ENCODE data around the gene KIF18A. TPM values are rescaled to one million over a fixed set of nuclear protein-coding genes. Genes with fewer than 3 reads are reported as not detected.
A peak's percentile ranks its signal among the peaks of the same experiment; 100 is the strongest.

Gene KIF18A
- total RNA-seq: not detected

DNA sequence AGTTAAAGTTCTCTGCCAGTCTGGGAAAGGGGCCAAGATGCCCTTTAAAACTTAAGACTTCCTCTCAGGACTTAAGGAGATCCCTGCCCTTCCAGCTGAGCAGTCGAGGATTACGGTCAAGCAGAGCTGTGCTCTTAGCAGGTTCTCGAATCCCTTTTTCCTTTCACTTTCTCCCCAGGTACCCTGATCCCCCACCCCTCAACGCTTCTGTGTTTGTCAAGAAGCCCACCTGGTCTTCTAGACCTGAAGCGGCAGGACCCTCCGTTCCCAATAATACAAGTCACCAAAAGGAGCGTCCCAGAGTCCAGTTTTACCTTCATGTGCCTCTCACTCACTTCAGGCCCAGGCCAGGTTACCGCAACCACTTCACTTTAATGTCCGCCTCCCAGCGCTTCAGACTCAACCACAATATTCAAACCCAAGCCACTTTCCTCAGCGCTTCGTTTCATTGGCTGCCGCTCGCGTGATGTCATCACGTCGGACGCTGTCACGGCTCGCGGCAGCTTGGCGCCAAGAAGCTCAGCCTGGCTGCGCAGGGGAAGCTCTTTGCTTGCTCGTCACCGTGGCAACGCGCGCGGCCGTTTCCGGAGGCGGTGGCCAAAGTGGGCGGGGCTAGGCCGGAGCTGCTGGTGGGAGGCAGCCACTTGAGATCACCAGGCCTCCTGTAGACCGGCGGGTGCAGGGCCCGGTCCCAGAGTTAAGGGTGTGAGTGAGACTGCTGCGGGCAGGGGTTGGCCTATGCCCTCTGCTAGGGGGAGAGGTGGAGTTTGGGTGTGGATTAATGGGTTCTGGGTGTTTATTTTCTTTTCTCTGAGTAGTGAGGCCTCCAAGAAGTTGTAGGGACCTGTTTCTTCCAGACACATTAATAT lies at the start of gene KIF18A, which contains the start of gene METTL15:
Gene KIF18A (minus strand): TSS at position 407 of the 869 bp plus-strand sequence. CDS start 10,209 bp downstream, outside the sequence.
Gene METTL15 (plus strand): TSS at position 639 of the 869 bp plus-strand sequence. CDS start 4,947 bp downstream, outside the sequence.
- H3K27ac ChIP-seq: peak within 1 kb of the TSS; percentile 87 to 88
- intact Hi-C loops (cut with DNase I): loop anchor here (1.0 to 5.0 kb wide), 4 partner anchors 411 to 1156 kb away; partner anchors contain the start of gene LIN7C

DNA sequence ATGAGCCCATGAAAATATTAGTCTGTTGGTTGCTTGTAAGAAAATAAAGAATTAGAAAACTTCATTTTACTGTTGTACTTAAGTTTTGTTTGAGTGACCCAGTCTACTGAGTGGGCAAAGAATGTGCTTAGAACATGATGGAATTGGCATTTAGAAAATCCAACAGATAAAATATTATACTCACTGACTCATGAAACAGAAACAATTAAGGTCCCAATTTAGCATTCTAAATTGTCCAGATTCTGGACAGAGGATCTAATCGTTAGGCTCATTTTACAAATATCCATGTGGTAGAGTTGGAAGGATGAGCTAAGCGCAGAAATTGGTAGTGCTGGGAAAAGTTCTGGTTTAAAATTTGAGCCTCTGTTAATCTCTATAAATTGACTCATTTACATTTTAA lies 45.6 kb upstream of the KIF18A start:
- TF ChIP-seq, protein P1, sequence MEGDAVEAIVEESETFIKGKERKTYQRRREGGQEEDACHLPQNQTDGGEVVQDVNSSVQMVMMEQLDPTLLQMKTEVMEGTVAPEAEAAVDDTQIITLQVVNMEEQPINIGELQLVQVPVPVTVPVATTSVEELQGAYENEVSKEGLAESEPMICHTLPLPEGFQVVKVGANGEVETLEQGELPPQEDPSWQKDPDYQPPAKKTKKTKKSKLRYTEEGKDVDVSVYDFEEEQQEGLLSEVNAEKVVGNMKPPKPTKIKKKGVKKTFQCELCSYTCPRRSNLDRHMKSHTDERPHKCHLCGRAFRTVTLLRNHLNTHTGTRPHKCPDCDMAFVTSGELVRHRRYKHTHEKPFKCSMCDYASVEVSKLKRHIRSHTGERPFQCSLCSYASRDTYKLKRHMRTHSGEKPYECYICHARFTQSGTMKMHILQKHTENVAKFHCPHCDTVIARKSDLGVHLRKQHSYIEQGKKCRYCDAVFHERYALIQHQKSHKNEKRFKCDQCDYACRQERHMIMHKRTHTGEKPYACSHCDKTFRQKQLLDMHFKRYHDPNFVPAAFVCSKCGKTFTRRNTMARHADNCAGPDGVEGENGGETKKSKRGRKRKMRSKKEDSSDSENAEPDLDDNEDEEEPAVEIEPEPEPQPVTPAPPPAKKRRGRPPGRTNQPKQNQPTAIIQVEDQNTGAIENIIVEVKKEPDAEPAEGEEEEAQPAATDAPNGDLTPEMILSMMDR (IDR thresholded peaks at IDR 0.05): no peak
- H3K4me1 ChIP-seq: no peaks in the 10 kb centered on the region
- peaks cover 10% of the 10 kb centered on the region in 2 donors for H3K36me3 ChIP-seq
- H3K9me3 ChIP-seq: no peaks in the 10 kb centered on the region
- no peaks in the 10 kb centered on the region for H3K27me3 ChIP-seq
- intact Hi-C loops (cut with DNase I): no loop called here
- no peak overlapping the region for H3K27ac ChIP-seq
- DNase-seq (ENCODE audit: low spot score in 2 of 2): no peak
- no peak overlapping the region for H3K4me3 ChIP-seq

More for the DNA sequence above, at the start of gene KIF18A, which contains the start of gene METTL15:
- no peaks in the 10 kb centered on the region for H3K36me3 ChIP-seq
- DNase-seq (ENCODE audit: low spot score in 2 of 2): peak; percentile 98 to 100
- H3K4me1 ChIP-seq: peaks cover 4 to 15% of the 10 kb centered on the region in 2 donors
- peak within 1 kb of the TSS; percentile 74 to 76 for H3K4me3 ChIP-seq
- H3K9me3 ChIP-seq: no peaks in the 10 kb centered on the region
- H3K27me3 ChIP-seq: no peaks in the 10 kb centered on the region
- TF ChIP-seq, protein P1 (IDR thresholded peaks at IDR 0.05): no peak

DNA sequence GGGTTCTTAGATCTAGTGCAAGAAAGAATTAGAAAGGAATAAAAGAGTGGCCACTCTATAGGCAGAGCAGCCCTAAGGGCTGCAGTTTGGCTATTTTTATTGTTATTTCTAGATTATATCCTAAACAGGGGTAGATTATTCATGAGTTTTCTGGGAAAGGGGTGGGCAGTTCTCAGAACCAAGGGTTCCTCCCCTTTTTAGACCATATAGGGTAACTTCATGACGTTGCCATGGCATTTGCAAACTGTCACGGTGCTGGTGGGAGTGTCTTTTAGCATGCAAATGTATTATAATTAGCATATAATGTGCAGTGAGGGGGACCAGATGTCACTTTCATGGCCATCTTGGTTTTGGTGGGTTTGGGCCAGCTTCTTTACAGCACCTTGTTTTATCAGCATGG lies 44.8 kb upstream of the KIF18A start:
- DNase-seq (ENCODE audit: low spot score in 2 of 2): no peak
- Histone ChIP-seq H3K27ac (no peak overlapping the region), H3K9me3 (no peaks in the 10 kb centered on the region), H3K36me3 (peaks cover 5 to 6% of the 10 kb centered on the region in 2 donors), H3K4me1 (no peaks in the 10 kb centered on the region), H3K27me3 (no peaks in the 10 kb centered on the region), H3K4me3 (no peak overlapping the region)
- intact Hi-C loops (cut with DNase I): no loop called here
- TF ChIP-seq, protein P1 (IDR thresholded peaks at IDR 0.05): no peak

DNA sequence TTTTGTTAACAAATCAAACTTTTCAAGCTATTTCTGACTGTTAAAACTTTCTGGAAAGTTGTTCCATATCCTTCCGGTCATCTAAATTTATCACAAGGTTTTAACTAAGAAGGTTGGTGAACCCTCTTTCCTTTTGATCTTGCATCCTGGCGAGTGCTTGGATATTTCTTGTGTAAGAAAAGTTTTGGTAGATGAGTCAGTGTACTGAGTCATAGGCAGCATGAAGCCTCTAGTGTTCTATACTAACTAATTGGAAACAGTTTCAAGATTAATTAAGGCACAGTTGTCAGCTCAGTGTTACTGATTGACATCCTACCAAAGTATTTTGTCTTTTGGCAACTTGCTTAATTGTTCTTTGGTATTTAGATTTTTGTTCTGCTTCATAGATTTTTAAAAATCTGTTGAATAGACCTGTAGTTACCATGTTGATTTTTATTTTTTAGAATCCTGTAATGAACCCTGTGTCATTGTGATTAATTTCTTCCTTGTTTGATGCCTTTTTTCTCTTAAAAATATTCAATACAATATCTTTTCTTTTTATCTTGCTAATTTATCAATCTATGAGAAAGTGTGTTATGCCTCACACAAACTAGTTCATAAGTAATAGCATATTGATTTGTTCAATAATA lies 38.3 kb upstream of the KIF18A start:
- no peak for DNase-seq (ENCODE audit: low spot score in 2 of 2)
- no peak overlapping the region for H3K27ac ChIP-seq
- H3K4me1 ChIP-seq: no peaks in the 10 kb centered on the region
- no peaks in the 10 kb centered on the region for H3K9me3 ChIP-seq
- no peaks in the 10 kb centered on the region for H3K27me3 ChIP-seq
- no peaks in the 10 kb centered on the region for H3K36me3 ChIP-seq
- TF ChIP-seq, protein P1 (IDR thresholded peaks at IDR 0.05): no peak
- intact Hi-C loops (cut with DNase I): no loop called here
- no peak overlapping the region for H3K4me3 ChIP-seq

DNA sequence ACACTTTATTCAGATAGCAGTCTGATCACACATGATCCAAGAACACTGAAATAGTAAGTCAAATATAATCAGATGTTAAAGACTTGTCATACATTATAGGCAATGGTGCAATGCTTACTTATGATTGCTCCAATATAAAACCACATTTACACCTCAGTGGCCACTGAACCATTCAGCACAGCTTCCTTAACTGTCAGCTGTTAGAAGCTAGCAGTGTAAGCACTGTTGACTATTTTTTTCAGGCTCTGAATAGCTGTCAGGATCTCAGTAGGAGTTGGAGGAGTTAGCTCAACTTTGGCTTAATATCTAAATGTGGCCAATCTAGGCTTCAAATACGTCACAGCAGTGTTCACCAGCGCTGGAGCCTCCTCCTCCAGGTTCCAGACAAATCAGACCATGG lies 36.9 kb upstream of the KIF18A start:
- TF ChIP-seq, protein P1 (IDR thresholded peaks at IDR 0.05): no peak
- no peaks in the 10 kb centered on the region for H3K36me3 ChIP-seq
- intact Hi-C loops (cut with DNase I): no loop called here
- no peaks in the 10 kb centered on the region for H3K27me3 ChIP-seq
- DNase-seq (ENCODE audit: low spot score in 2 of 2): no peak
- H3K4me3 ChIP-seq: no peak overlapping the region
- no peak overlapping the region for H3K27ac ChIP-seq
- no peaks in the 10 kb centered on the region for H3K9me3 ChIP-seq
- no peaks in the 10 kb centered on the region for H3K4me1 ChIP-seq
